SK-N-MC (cell line): ENCODE data around the gene AKT3.

Source experiments
- DNase-seq: peaks from one replicate; pipeline ENCODE4 v3.0.0-alpha.2; 2011; ENCODE audit warnings: low read depth, low spot score
- H3K27ac ChIP-seq: fragments of 200-600 bp; sonication (generic); 2 replicates; pipeline ENCODE4 v1.5.1; 2016; ENCODE audit warnings: mixed run types
- H3K36me3 ChIP-seq: fragments of 200-600 bp; sonication (generic); 2 replicates; pipeline ENCODE4 v1.6.1; 2017; ENCODE audit warnings: antibody characterized with exemption, low read length, mixed read lengths; ENCODE audit not compliant: insufficient read depth
- H3K4me3 ChIP-seq: fragments of 200-600 bp; sonication (generic); 2 replicates; pipeline ENCODE4 v1.5.1; 2016
- H3K9ac ChIP-seq: fragments of 200-600 bp; sonication (generic); 2 replicates; pipeline ENCODE4 v1.8.0; 2017; ENCODE audit warnings: mixed run types, mixed read lengths; ENCODE audit not compliant: insufficient read length
- H3K9me3 ChIP-seq: fragments of 200-600 bp; sonication (generic); 2 replicates; pipeline ENCODE4 v1.6.1; 2017; ENCODE audit warnings: low read depth, mild to moderate bottlenecking, antibody characterized with exemption, low read length, moderate library complexity, mixed read lengths
- EZH2 ChIP-seq: fragments of 200-600 bp; sonication (generic); IDR thresholded peaks from one replicate; pipeline ENCODE4 v1.6.1; 2017; ENCODE audit warnings: antibody characterized with exemption
- FOXP2 ChIP-seq: optimal IDR thresholded peaks from 2 replicates; pipeline ENCODE3; 2011; ENCODE audit warnings: mild to moderate bottlenecking, moderate library complexity; ENCODE audit not compliant: insufficient read depth; ENCODE audit errors: extremely low read length, control extremely low read depth
- POLR2AphosphoS5 ChIP-seq: IDR thresholded peaks from 2 replicates; pipeline ENCODE4 v1.6.1; 2012; ENCODE audit warnings: mild to moderate bottlenecking, low read depth, low read length, borderline replicate concordance

Gene AKT3

DNA sequence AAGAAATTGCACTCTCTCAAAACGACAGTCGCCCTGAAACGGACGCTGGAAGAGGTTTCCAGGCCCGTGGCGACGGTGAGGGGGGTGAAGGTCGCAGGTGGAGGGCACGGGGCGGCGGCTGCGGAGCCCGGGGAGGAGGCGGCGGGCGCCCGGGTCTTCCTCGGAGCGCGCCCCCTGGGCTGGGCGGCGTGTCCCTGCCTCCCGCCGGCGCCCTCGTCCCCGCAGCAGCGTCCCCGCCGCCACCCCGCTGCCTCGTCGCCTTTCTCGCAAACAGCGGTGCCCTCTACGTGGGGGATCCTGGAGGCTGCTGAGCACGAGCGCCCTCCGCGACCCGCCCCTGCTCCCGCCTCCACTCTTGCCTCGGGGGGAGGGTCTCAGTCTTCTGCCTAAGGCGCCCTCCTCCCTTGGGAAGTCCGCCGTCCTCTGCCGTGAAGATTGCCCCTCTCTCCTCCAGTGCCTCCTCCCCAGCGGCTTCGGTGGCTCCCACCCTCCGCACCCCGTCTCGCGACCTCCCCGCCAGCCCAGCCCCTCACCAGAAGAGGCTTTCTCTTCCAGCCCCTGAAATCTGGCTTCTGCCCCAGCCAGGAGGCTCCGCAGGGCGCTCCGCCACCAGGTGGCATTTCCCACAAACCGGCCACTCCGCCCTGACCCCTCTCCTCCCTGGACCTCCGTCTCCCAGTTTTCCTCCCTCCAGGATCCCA, 366.8 kb downstream of the AKT3 start:
- Histone ChIP-seq H3K27ac (no peak overlapping the region), H3K9ac (no peak overlapping the region), H3K9me3 (no peaks in the 10 kb centered on the region), H3K36me3 (no peaks in the 10 kb centered on the region), H3K4me3 (no peak overlapping the region)
- DNase-seq, result no peak
- TF ChIP-seq EZH2 (no peak), FOXP2 (no peak), POLR2AphosphoS5 (no peak)

DNA sequence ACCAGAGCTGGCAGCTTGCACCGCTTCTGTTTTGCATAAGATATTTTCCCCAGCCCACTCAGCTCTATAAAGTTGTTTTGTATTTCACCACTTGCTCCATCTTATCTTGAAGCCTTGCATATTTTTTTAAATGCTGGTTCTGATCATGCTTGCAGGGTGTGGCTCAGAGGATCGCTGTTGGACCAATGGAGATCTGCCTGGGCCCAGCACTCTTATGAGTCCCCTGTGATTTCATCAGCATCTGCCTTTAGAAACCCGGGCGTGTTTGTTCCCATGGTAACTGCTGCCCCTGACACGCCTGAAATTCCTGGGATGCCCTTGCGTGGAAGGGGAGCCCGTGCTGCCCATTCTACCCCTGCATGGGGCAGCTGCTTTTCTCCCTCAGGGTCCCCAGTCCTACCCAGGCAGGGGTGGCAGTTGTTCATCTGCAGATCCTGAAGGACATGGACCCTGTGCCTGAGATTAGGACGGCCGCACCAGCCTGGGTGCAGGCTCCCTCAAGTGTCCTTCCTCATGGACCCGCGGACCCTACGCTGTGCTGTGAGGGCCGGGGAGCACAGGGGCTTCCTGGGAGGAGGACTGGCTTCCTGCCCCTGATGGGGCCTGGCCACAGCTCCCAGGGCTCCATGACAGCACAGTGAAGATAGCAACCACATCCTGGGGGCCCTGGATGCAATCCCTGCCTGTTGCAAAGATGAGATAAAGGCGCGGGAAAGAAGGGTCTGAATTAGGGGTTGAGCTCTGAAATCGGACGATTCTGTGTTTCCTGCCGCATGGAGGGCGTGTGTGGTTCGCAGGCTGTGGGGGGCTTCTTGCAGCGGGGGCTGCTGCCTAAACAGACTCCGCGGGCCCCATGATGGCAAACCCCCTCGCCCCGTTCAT, 367.7 kb downstream of the AKT3 start:
- Histone ChIP-seq H3K9ac (no peak overlapping the region), H3K9me3 (no peaks in the 10 kb centered on the region), H3K36me3 (no peaks in the 10 kb centered on the region), H3K27ac (no peak overlapping the region), H3K4me3 (no peak overlapping the region)
- TF ChIP-seq FOXP2 (no peak), EZH2 (no peak), POLR2AphosphoS5 (no peak)
- DNase-seq, result no peak

- no peak overlapping the region for H3K9ac ChIP-seq
- TF ChIP-seq FOXP2, result no peak
- no peak for TF ChIP-seq POLR2AphosphoS5
- TF ChIP-seq EZH2, result no peak
- H3K36me3 ChIP-seq, result no peaks in the 10 kb centered on the region
- H3K9me3 ChIP-seq, result no peaks in the 10 kb centered on the region
- H3K4me3 ChIP-seq, result no peak overlapping the region
- no peak overlapping the region for H3K27ac ChIP-seq
- DNase-seq, result no peak
Measured at GRCh38 chr1:243481101-243481500, 368.9 kb downstream of the AKT3 start.

DNA sequence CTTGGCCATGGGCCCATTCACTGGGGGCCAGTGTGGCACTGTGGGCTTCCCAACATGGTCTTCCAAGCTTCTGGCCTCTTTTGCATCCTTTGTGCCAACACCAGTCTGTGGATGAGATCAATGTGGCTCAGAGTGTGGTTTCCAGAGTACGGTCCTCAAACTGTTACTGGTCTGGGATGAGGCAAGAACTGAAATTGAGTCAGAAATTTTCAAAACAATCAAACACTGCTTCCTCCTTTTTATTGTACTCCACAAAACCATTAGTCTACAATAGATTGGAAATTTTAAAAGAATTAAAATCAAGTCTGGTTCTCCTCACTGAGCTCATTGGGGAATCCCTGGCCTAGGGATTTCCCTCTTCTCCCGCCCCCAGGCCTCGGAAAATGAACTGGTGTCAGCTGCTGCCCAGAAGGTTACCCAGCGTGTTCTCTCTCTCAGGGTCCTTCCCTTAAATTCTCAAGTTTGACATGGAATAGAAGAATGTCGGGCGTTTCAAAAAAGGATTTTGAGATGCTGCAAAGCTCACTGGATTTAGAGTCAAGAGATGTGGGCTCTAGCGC, 372.2 kb downstream of the AKT3 start:
- Histone ChIP-seq H3K36me3 (no peaks in the 10 kb centered on the region), H3K27ac (no peak overlapping the region), H3K9ac (no peak overlapping the region), H3K9me3 (no peaks in the 10 kb centered on the region), H3K4me3 (no peak overlapping the region)
- no peak for DNase-seq
- no peak for TF ChIP-seq EZH2
- no peak for TF ChIP-seq FOXP2
- no peak for TF ChIP-seq POLR2AphosphoS5

- Histone ChIP-seq H3K9me3 (no peaks in the 10 kb centered on the region), H3K27ac (no peak overlapping the region), H3K4me3 (no peak overlapping the region), H3K36me3 (no peaks in the 10 kb centered on the region), H3K9ac (no peak overlapping the region)
- no peak for DNase-seq
- TF ChIP-seq POLR2AphosphoS5 (no peak), FOXP2 (no peak), EZH2 (no peak)
Measured at GRCh38 chr1:243475966-243476365, 374.1 kb downstream of the AKT3 start.

DNA sequence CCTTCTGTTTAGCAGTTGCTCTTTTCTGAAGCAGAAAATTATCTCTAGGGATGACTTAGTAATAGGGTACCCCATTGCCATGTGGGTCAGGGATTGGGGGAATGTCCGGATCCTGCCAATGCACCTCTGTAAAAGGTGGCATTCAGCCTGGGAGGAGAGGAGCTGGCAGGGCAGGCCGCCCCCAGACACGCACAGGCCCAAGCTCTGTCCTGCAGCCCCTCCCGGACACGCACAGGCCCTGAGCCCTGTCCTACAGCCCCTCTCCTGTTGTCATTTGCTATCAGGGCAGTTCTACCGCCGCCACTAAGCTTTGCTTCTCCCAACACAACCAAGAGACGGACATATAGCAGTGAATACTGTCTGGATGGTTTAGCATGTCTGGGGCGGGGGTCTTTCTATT, 375.1 kb downstream of the AKT3 start:
- H3K9me3 ChIP-seq, result no peaks in the 10 kb centered on the region
- TF ChIP-seq FOXP2 (no peak), POLR2AphosphoS5 (no peak), EZH2 (no peak)
- no peak overlapping the region for H3K9ac ChIP-seq
- H3K4me3 ChIP-seq, result no peak overlapping the region
- DNase-seq, result no peak
- no peaks in the 10 kb centered on the region for H3K36me3 ChIP-seq
- no peak overlapping the region for H3K27ac ChIP-seq

- Histone ChIP-seq H3K27ac (no peak overlapping the region), H3K9me3 (no peaks in the 10 kb centered on the region)
- no peak for DNase-seq
Measured at GRCh38 chr1:243474136-243474881, 375.7 kb downstream of the AKT3 start.

More at GRCh38 chr1:243474136-243474881, 375.7 kb downstream of the AKT3 start:
- Histone ChIP-seq H3K36me3 (no peaks in the 10 kb centered on the region), H3K9ac (no peak overlapping the region), H3K4me3 (no peak overlapping the region)
- no peak for TF ChIP-seq FOXP2
- TF ChIP-seq POLR2AphosphoS5, result no peak
- TF ChIP-seq EZH2, result no peak
